ENCODE results near the gene CLMP. TPM values are rescaled to one million over a fixed set of nuclear protein-coding genes. Genes with fewer than 3 reads are reported as not detected.

The CLMP gene
- total and polyA plus RNA-seq, 9 of the 15 experiments (the other 6 are each of a cell fraction or from before 2014, with no cell fraction given): 0.02 to 0.15 (median 0.03) TPM; not detected in 6

- H3K9me1 ChIP-seq (ENCODE audit: control insufficient read depth, insufficient read depth, low read length): no peaks in the 10 kb centered on the region
- CTCF ChIA-PET (ENCODE audit: low intra/inter-chr PET ratio): no interaction called here
Measured at GRCh38 chr11:123241294-123241693, 46.2 kb upstream of the CLMP start.

More at GRCh38 chr11:123241294-123241693, 46.2 kb upstream of the CLMP start:
- no peaks in the 10 kb centered on the region for H4K20me1 ChIP-seq (replicated peaks; ENCODE audit: control insufficient read depth, insufficient read depth, low read length)
- no peak for TF ChIP-seq GATAD2A (IDR thresholded peaks at IDR 0.05)
- TF ChIP-seq IRF1 (CRISPR knock-in tag; IDR thresholded peaks at IDR 0.05; ENCODE audit: borderline replicate concordance): no peak
- TF ChIP-seq ZKSCAN3 (CRISPR knock-in tag; IDR thresholded peaks at IDR 0.05): no peak
- TF ChIP-seq ZNF133 (CRISPR knock-in tag; IDR thresholded peaks at IDR 0.05): no peak
- no peak for TF ChIP-seq FOS (IDR thresholded peaks at IDR 0.05; ENCODE audit: extremely low read depth, insufficient read length)
- 0% methylated on average over 1 of the region's 1 CpG for WGBS (ENCODE audit: insufficient coverage, low coverage, missing lambda C conversion rate)
- H3K79me2 ChIP-seq (ENCODE audit: control insufficient read depth, insufficient read depth, low read length): no peaks in the 10 kb centered on the region
- H3K27me3 ChIP-seq (ENCODE audit: control insufficient read depth in 2 of 2, insufficient read depth in 2 of 2, low read length in 2 of 2): peaks cover 0 to 8% of the 10 kb centered on the region in 2 experiments; a peak in 3 of 5 replicates
- no peak for DNase-seq (ENCODE audit: extremely low read depth in 1 of 4, low spot score in 3 of 4)
- no peaks in the 10 kb centered on the region for H3K36me3 ChIP-seq (ENCODE audit: control insufficient read depth, insufficient read depth, low read length)
- H3K9me3 ChIP-seq (replicated peaks; ENCODE audit: control insufficient read depth, insufficient read depth, low read depth, low read length): no peaks in the 10 kb centered on the region
- no peak overlapping the region for H3K9ac ChIP-seq (ENCODE audit: insufficient read depth in 1 of 2, low read depth in 2 of 2, low read length in 2 of 2)
- H3K27ac ChIP-seq (ENCODE audit: extremely low read depth, low read depth, low read length): no peak overlapping the region
- H3K4me3 ChIP-seq: no peak overlapping the region
- H3K4me1 ChIP-seq (replicated peaks in 1 of 2; ENCODE audit: control insufficient read depth in 2 of 2, insufficient read depth in 2 of 2, low read length in 2 of 2): no peaks in the 10 kb centered on the region
- intact Hi-C loops (cut with micrococcal nuclease): no loop called here
- in situ Hi-C loops (cut with MboI): no loop called here
- H2AFZ ChIP-seq (ENCODE audit: low read depth, low read length): no peak overlapping the region
- POLR2A ChIA-PET: no interaction called here
- H3K4me2 ChIP-seq (ENCODE audit: insufficient read depth, low read length): no peak overlapping the region
- BruUV-seq (replicated peaks): no TSS peak
- ATAC-seq: no peak
- FAIRE-seq: no peak

Measured in K562 (cell line).